CMK (cell line): ENCODE data around the gene MAGI3.

ENCODE experiments used
- DNase-seq: peaks from one replicate; pipeline ENCODE4 v3.0.0-alpha.2; 2010; ENCODE audit warnings: low read depth

MAGI3 gene

DNA sequence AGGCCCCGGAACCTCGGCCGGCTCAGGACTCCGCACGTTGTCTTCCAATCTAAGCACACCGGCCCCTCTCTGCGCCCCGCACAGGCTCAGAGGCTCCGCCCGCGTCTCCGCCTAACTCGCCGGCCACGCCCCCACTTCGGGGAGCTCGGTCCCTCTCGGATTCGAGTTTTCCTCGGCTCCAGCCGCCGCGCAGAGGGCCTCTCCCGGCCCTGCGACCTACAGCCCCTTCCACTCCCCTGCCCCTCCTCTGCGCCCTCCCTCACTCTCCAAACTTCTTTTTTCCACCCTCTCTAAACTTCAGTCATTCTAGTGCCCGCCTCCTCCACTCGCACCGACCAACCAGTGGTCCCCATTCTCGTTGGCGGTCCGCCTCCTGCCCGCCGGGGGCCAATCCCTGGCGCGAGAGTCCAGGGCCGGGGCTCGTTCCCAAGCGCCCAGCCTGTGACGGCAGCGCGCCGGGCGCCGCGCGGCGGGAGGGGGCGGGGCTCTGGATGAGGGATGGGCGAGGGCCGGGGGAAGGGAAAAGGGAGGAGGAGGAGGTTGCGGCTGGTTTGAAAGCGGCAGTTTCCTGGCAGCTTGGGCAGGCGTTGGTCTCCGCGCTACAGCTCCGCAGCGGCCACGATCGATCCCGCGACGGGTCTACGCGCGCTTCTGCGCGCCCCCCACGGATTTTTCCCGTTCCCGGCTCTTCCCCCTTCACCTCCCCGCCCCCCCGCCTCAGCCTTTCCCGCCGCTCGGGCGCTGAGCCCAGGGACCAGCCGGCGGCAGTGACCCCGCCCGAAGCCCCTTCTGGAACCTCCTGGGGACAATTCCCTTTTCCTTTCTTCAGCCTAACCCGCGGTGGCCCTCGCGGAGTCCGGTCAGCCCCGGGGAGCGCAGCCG is at the start of gene MAGI3:
MAGI3 (plus strand) TSS at position 563 of the 882 bp plus-strand sequence. CDS start 519 bp downstream, outside the sequence.
- DNase-seq: peak; percentile 84

DNA sequence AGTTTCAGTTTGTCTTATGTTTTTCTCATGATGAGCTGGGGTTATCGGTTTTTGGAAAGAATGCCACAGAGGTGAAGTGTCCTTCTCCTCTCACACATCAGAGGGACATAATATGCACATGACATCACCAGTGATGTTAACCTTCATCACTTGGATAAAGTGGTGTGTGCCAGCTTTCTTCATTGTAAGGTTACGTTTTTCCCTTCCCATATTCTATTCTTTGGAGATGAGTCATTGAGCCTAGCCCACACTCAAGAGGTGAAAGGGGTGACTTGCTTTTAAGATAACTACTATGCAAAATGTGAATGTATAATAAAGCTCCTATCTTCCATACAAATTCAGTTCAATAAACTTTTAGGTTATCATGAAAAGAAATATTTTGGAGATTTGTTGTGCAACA is 36.7 kb upstream of the MAGI3 start:
- no peak for DNase-seq

DNA sequence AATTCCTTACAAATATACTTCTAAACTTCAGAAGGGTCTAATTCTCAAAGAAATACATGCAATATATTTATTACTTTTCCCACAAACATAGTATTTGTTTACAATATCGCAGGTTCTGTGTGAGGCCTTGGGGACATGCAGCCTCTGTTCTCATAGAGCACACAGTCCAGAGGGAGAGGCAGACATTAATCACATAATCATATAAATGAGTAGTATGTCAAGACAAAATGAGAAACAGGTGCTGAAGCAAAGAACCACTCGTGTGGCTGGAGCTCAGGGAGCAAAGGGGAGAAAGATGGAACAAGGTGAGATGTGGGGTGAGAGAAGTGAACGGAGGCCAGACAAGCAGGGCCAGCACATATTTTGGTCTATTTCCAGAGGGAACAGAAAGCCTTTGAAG is 26.4 kb upstream of the MAGI3 start:
- DNase-seq: no peak

DNA sequence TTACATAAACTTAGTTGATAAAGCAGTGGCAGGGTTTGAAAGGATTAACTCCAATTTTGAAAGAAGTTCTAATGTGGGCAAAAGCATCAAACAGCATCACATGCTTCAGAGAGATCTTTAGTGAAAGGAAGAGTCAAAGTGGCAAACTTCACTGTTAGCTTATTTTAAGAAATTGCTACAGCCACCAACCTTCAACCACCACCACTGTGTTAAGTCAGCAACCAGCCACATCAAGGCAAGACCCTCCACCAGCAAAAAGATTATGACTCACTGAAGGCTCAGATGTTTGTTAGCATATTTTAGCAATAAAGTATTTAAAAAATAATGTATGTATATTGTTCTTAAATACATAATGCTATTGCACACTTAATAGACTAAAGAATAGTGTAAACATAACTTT is 21.3 kb upstream of the MAGI3 start:
- no peak for DNase-seq

DNA sequence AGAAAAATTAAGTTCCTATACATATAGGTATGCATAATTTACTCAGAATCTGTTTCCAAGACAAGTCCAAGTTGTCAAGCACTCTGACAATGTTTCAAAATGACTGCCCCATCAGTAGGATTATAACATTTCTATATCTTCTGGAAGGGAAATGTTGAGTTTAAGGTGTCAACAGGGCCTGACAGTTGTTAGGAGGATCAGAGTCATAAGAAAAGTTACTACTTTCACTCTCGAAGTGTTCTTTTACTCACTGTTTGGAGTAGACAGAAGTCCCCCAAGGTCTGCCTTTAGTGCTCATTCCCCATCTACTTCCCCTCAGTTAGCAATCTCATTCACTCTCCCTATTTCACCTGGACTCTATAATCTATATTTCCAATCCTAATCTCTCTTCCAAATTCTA is 20.6 kb upstream of the MAGI3 start:
- DNase-seq: no peak

DNA sequence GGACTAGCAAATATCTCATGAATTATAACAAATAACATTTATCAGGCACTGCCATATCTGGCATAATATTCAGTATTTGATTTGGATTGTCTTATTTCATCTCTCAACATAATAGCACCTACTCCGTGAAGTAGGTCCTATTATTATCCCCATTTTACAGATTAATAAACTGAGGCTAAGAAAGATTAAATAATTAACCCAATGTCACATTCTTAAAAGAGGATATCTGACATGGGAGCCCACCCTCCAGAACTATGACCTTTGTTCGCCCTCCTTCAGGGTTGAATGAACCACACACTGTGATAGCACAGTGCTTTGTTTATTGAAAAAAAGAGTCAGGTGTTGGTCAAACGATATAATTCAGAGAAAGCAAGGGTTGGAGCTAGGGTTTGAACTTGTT is 19.4 kb upstream of the MAGI3 start:
- no peak for DNase-seq

DNA sequence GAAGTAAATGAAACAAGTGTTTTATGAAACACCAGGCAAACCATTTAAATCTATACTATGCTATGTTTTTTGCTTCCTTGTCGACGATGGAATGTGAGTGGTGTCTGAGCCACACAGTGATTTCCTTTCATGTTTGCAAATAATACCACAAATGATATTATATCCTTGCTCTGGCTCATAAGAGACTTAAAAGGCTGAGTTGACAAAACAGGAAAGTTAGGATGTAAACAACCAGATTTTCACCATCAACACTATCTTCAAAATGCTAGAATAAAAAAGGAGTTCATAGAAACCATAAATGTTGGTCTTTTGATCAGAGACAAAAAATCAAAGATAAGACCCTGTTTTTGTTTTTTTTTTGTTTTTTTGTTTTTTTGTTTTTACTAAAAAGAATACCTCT is 17.8 kb upstream of the MAGI3 start:
- DNase-seq: no peak

DNA sequence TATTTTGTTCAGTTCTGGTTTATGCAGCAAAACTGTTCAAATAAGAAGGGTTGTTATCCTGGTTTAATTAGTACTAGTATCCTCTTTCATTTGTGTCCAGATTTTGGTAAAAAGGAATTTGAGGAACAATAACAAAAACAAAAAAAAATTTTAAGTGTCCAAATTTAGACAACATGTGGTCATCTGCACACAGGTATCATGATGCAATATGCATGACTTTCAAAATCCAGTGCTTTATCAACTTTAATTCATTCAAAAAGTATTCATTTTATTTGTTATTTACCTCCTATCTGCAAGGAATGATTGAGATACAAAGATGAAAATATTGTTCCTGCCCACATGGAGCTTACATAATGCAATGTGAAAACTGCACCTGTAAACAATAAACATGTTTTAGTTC is 16.7 kb upstream of the MAGI3 start:
- no peak for DNase-seq

DNA sequence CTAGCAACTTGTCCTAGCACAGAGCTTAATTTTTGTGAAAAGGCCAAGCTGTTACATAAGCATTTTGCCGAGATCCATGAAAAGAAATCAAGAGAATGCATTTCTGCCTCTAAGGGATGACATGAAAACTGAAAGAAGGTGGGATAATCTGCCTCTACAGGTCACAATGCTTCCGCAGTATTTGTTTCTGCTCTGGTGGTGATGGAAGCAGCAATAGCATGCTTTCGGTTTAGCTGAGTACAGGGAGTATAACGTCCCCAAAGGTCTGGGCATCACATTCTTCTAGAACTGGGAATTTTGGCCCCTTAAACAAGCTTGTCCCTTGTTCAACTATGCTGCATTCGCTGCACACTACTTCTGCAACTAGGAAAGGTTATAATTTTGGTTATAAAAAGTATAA is 14.4 kb upstream of the MAGI3 start:
- no peak for DNase-seq

DNA sequence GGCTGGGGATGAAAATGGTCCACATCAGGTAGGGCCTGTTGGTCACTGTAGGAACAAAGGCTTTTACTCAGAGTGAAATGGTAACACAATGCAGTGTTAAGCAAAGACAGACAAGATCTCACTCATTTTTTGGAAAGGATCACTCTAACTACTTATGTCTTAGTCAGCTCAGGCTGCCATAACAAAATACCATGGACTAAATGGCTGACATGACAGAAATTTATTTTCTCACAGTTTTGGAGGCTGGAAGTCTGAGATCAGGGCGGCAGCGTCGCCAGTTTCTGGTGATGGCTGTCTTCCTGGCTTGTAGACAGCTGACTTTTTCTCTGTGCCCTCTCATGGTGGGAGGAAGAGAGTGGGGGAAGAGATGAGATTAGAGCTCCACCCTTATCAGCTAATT is 10.2 kb upstream of the MAGI3 start:
- DNase-seq: no peak

DNA sequence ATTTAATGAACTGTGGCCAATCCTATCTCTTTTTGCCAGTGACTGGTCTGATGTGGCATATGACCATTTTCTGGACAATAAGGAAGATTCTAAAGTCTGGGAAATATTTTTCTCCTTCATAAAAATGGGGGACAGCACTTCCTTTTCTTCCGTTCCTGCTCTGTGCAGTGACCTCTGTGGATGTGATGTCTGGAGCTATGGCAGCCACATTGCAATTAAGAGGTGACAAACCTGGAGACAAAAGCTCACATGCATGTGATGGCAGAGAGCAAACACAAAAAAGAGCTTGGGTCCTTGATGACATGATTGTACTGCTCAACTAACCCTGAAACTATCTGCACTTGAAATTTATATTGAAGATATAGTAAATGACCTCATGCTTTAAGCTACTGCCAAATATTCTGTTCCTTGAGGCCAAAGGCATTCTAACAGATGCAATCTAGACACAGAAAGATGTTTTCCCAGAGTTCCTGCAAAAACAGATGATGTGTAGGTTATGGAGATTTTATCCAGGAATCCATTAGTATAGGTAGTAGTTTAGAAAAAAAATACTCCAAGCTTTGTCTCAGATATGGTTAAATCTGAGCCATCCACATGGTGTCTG is 2.2 kb upstream of the MAGI3 start:
- no peak for DNase-seq

DNA sequence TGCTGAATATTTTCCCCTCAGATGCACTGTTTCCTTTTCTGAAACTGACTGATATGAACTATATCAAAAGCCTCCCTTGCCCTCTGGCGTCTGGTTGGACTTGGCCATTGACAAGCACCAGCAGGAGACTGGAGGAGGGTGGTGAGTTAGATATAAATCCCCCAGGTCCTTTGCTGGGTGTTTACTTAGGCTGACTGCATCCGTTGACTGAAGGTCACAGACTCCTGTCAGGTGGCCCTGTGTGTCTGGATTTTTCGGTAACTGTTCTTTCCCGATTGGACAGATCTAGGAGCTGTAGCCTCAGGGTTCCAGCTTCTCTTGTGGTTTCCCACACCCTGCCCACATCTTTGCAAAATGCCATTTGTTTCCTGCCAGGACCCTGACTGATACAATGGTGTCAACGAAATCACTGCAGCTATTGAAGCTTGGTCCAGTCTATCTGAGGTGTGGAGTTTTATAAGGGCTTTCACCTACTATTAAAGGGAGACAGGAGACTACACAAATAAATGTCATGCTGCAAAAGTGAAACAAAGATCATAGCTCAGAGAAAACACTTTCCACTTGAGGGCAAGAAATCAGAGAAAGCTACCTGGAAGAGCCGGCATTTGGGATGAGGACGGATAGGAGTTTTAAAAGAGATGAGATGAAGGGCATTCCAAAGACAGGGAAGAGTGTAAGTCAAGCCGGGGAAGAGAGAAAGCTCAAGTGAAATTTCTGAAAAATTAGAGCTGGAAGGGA is 1.5 kb upstream of the MAGI3 start:
- no peak for DNase-seq

DNA sequence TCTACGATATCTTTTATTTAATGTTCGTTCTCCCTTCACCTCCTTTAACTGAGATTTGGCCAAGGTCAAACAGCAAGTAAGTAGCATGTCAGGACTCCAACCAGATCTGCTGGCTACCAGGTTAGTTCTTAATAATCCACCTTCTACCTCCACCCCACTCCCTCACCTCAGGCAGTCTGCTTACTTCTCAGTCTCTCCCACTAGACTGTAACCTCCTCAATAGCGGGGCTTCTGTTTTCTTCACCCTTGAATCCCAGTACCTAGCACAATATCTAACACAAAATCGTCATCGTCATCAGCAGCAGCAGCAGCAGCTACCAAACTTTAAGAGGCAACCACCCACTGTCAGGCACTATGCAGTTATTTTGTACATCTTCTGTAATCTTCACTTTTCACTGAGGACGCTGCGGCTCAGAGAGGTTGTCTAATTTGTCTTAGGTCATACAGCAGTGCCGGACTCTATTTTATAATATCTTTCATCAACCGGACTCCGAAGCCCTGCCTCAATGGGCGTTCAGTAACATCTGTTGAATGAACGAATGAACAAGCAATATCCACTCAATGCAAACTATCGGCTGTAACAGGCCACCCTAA is 859 bp upstream of the MAGI3 start:
- DNase-seq: no peak

DNA sequence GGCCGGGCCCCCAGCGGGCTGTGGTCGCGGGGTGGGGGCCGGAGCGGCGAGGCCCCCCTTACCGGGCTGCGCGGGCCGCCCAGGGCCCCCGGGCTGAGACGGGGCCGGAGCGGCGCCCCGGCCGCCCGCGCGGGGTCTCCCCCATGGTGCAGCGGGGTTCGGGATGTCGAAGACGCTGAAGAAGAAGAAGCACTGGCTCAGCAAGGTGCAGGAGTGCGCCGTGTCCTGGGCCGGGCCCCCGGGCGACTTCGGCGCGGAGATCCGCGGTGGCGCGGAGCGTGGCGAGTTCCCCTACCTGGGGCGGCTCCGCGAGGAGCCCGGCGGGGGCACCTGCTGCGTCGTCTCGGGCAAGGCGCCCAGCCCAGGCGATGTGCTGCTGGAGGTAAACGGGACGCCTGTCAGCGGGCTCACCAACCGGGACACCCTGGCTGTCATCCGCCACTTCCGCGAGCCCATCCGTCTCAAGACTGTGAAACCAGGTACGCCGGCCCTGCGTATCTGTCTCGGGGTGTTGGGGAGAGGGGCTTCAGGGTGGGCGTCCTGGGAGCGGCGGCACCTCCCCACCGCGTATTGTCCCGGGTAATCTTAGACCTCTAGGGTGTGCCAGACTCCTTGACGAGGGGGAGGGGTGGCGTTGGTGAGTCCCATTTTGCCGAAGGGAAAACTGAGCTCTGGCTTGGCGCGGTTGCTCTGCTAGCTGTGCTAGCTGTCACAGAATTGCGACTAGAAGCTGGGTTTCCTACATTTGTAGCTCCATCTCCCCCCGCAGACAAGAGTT is 745 bp downstream of the MAGI3 start:
- no peak for DNase-seq

DNA sequence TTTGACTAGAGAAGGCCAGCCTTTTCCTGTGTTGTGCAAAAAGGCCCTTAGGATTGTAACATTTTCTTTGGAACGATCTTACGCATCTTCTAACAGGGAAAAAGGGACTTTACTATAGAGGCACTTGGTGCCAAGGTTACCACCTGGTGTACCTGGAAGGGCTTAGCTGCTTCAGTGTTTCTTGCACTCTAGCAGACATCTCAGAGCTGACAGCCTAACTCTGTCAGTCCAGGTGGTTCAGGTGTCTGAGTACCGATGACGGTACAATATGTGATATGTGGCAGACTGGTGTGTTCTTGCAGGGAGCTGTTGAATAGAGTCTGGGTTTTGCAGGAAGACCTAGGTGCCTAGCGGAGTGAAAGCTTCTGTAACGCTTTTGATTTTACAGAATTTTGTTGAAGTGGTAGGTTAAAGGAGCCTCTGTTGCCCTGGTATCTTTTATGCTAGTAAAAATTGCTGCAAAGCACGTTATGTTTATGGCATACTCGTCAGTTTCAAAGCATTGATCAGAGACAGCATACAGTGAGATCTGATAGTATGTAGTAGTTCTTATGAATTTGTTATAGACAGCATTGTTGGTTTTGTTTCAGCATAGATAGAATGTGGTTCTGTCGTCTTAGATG is 1.4 kb downstream of the MAGI3 start:
- no peak for DNase-seq

DNA sequence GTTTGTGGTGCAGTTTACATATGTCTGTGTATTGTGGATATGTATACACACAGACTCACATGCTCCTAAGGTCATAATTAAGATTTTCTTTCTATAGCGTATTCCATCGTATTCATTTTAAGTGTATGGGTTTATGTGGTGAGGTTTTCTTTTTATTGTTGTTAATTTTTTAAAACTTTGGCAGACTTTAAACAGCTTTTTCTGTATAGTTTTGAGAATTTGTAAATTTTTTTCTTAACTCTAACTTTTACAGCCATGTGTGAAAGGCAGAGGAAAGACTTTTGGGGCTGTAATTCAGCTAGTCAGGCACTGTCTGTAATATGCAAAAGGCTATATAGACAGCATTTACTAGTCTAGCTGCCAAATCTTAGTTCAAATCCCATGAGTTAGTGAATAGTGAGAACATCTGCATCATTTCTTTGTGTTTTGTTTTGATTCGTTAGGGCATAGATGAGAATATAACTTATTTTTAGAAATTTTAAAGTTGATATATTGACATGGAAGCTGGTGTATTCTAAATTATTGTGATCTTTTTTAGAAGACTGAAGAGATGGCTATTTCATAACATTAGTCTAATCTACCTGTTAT is 2.3 kb downstream of the MAGI3 start:
- DNase-seq: no peak

DNA sequence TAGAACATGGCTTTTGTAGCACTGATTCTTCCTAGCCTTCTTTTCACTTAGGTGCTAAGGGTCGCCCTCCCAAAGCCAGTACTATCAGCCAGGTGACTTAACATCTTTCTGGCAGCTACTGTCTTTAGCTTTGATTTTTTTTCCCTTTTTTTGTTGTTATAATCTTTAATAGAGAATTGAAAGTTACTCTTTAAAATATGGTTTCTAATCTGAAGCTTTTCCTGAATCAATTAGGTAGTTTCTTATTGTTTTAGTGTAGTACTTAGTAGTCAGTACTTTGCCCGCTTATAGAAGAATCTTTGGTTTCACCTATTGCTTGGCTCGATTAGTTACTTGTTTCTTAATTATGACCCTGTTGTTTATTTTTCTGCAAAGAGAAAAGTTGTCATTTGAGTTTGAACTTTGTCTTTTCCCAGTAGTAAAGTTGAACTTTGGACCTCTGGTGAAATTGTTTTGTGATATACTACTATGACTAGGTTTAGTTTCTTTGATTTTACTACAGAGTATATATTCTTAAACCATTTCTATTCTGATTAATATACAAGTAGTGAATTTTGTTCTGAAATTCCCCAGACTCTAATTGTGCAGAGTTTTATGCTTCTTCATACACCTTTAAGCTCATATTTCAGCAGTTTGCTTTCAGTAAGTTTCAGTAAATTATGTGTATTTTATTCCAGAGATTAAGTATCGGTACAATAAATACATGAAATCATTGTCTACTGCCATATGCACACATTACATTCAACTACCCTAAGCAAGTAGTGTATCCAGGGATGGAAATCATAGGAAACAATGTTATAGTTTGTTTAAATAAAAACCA is 3.9 kb downstream of the MAGI3 start:
- DNase-seq: no peak

DNA sequence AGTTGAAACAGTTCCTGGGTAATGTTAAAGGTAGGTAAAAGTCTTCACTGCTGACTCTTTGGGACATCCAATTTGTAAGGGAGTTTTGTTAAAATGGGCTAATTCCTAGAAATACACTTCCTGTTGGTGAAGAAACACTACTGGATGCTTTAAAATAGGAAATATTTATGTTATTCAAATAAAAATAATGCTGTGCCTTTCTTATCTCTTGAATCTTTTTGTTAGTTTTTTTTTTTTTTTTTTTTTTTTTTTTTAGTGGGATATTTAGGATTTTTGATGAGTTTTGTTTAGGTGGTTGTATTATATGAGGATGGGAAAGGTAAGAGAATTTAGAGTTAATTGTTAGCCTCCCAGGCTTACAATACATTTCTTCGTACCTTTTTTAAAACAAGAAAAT is 4.5 kb downstream of the MAGI3 start:
- DNase-seq: no peak

DNA sequence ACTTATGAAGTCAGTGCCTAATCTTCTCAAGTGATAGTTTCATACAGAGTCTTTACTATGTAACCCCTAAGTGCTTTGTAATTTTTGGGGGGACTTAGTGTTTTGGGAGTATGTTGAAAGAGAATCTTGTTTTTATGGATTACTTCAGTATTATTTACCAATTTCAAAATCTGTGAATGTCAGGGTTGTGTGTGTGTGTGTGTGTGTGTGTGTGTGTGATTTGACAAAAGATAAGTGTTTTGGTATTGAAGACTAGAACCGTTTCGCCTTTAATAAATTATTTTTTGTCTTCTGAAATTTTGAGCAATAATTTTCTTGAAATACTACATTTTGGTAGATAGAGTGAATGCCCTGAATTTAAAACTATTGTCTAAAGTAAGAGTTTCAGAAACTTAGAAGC is 5.8 kb downstream of the MAGI3 start:
- DNase-seq: no peak

DNA sequence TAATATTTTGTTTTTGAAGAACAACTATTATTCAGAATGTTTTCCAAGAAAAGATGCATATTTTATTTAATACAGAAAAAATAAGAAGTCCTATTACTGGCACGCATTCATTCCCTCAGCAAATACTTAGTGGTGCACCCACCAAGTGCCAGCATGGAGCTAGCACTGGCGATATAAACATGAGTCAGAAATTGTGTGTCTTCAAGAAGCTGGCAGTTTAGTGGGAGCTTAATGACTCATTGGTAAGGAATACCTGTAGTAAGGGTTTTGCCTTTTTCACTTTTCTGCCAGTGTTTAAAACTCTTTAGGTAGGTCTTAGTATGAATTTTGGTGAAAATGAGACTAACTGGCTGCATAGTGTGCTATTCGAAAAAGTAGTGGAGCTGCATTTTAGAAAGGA is 6.3 kb downstream of the MAGI3 start:
- DNase-seq: no peak
